HEK293 (cell line): ENCODE data around the gene TMEM150C.

Experiments
- BCL11A ChIP-seq: fragments of 450-650 bp; formaldehyde crosslinking; IDR thresholded peaks from 2 replicates; pipeline ENCODE4 v1.5.1; 2016; ENCODE audit warnings: low read depth, missing biosample characterization, missing genetic modification characterization
- KLF17 ChIP-seq: fragments of 450-650 bp; formaldehyde crosslinking; IDR thresholded peaks from 2 replicates; pipeline ENCODE4 v1.5.1; 2016; ENCODE audit warnings: missing biosample characterization, missing genetic modification characterization
- KLF8 ChIP-seq: fragments of 450-650 bp; formaldehyde crosslinking; IDR thresholded peaks from 2 replicates; pipeline ENCODE4 v1.5.1; 2016; ENCODE audit warnings: missing biosample characterization, missing genetic modification characterization
- MEIS1 ChIP-seq: sonication (generic); formaldehyde crosslinking; IDR thresholded peaks from 2 replicates; pipeline ENCODE4 v1.8.1; 2022; ENCODE audit warnings: missing genetic modification reagents, mild to moderate bottlenecking, borderline replicate concordance
- RBAK ChIP-seq: fragments of 450-650 bp; formaldehyde crosslinking; IDR thresholded peaks from 2 replicates; pipeline ENCODE4 v1.5.1; 2016; ENCODE audit warnings: missing biosample characterization, missing genetic modification characterization
- TCF7L2 ChIP-seq: IDR thresholded peaks from 2 replicates; pipeline ENCODE4 v1.6.1; 2011; ENCODE audit warnings: low read depth, mild to moderate bottlenecking, inconsistent platforms, low read length, moderate library complexity, borderline replicate concordance
- ZBTB26 ChIP-seq: fragments of 450-650 bp; formaldehyde crosslinking; optimal IDR thresholded peaks from 2 replicates; pipeline ENCODE3; 2016; ENCODE audit warnings: missing biosample characterization, mild to moderate bottlenecking, missing genetic modification characterization
- ZEB2 ChIP-seq: fragments of 450-650 bp; formaldehyde crosslinking; IDR thresholded peaks from 2 replicates; pipeline ENCODE4 v1.5.1; 2016; ENCODE audit warnings: missing biosample characterization, missing genetic modification characterization
- ZFP37 ChIP-seq: fragments of 450-650 bp; formaldehyde crosslinking; IDR thresholded peaks from 2 replicates; pipeline ENCODE4 v1.5.1; 2016; ENCODE audit warnings: missing biosample characterization, missing genetic modification characterization
- ZFP41 ChIP-seq: fragments of 450-650 bp; formaldehyde crosslinking; IDR thresholded peaks from 2 replicates; pipeline ENCODE4 v1.5.1; 2016; ENCODE audit warnings: missing biosample characterization, missing genetic modification characterization, borderline replicate concordance
- ZNF10 ChIP-seq: fragments of 450-650 bp; formaldehyde crosslinking; IDR thresholded peaks from 2 replicates; pipeline ENCODE4 v1.5.1; 2017; ENCODE audit warnings: missing biosample characterization, missing genetic modification characterization
- ZNF132 ChIP-seq: fragments of 450-650 bp; formaldehyde crosslinking; IDR thresholded peaks from 2 replicates; pipeline ENCODE4 v1.5.1; 2017; ENCODE audit warnings: missing biosample characterization, missing genetic modification characterization, borderline replicate concordance
- ZNF16 ChIP-seq: fragments of 450-650 bp; formaldehyde crosslinking; IDR thresholded peaks from 2 replicates; pipeline ENCODE4 v1.5.1; 2016; ENCODE audit warnings: low read depth, missing biosample characterization, missing genetic modification characterization
- ZNF184 ChIP-seq: fragments of 450-650 bp; IDR thresholded peaks from 2 replicates; pipeline ENCODE4 v1.5.1; 2018; ENCODE audit warnings: missing biosample characterization, mild to moderate bottlenecking, missing genetic modification characterization
- ZNF19 ChIP-seq: fragments of 450-650 bp; formaldehyde crosslinking; IDR thresholded peaks from 2 replicates; pipeline ENCODE4; 2016; ENCODE audit warnings: missing biosample characterization, missing genetic modification characterization, low read depth
- ZNF280D ChIP-seq: fragments of 450-650 bp; formaldehyde crosslinking; IDR thresholded peaks from 2 replicates; pipeline ENCODE4 v1.5.1; 2016; ENCODE audit warnings: missing biosample characterization, missing genetic modification characterization
- ZNF366 ChIP-seq: fragments of 450-650 bp; formaldehyde crosslinking; conservative IDR thresholded peaks from 2 replicates; pipeline ENCODE4 v1.5.1; 2016; ENCODE audit warnings: missing biosample characterization, missing genetic modification characterization
- ZNF394 ChIP-seq: fragments of 450-650 bp; formaldehyde crosslinking; IDR thresholded peaks from 2 replicates; pipeline ENCODE4 v1.5.1; 2016; ENCODE audit warnings: missing biosample characterization, missing genetic modification characterization, mild to moderate bottlenecking, moderate library complexity, borderline replicate concordance
- ZNF416 ChIP-seq: fragments of 450-650 bp; formaldehyde crosslinking; IDR thresholded peaks from 2 replicates; pipeline ENCODE4 v1.5.1; 2016; ENCODE audit warnings: missing biosample characterization, missing genetic modification characterization
- ZNF501 ChIP-seq: fragments of 450-650 bp; formaldehyde crosslinking; IDR thresholded peaks from 2 replicates; pipeline ENCODE4 v1.5.1; 2016; ENCODE audit warnings: missing biosample characterization, missing genetic modification characterization
- ZNF529 ChIP-seq: fragments of 450-650 bp; formaldehyde crosslinking; IDR thresholded peaks from 2 replicates; pipeline ENCODE4 v1.5.1; 2017; ENCODE audit warnings: missing genetic modification characterization, missing biosample characterization; ENCODE audit not compliant: insufficient replicate concordance
- ZNF549 ChIP-seq: fragments of 450-650 bp; IDR thresholded peaks from 2 replicates; pipeline ENCODE4 v1.5.1; 2018; ENCODE audit warnings: missing biosample characterization, missing genetic modification characterization, mild to moderate bottlenecking, inconsistent platforms, moderate library complexity
- ZNF585B ChIP-seq: fragments of 450-650 bp; formaldehyde crosslinking; IDR thresholded peaks from 2 replicates; pipeline ENCODE4 v1.5.1; 2016; ENCODE audit warnings: missing biosample characterization, missing genetic modification characterization
- ZNF629 ChIP-seq: fragments of 450-650 bp; formaldehyde crosslinking; IDR thresholded peaks from 2 replicates; pipeline ENCODE4 v1.5.1; 2017; ENCODE audit warnings: missing biosample characterization, missing genetic modification characterization
- ZNF645 ChIP-seq: fragments of 450-650 bp; formaldehyde crosslinking; IDR thresholded peaks from 2 replicates; pipeline ENCODE4; 2016; ENCODE audit warnings: missing biosample characterization, missing genetic modification characterization
- ZNF76 ChIP-seq: fragments of 450-650 bp; formaldehyde crosslinking; IDR thresholded peaks from 2 replicates; pipeline ENCODE4; 2016; ENCODE audit warnings: low read depth, missing biosample characterization, missing genetic modification characterization, borderline replicate concordance
- ZNF768 ChIP-seq: fragments of 450-650 bp; formaldehyde crosslinking; IDR thresholded peaks from 2 replicates; pipeline ENCODE4 v1.5.1; 2018; ENCODE audit warnings: missing biosample characterization, mild to moderate bottlenecking, missing genetic modification characterization
- ZNF776 ChIP-seq: fragments of 450-650 bp; formaldehyde crosslinking; IDR thresholded peaks from 2 replicates; pipeline ENCODE4 v1.5.0; 2017; ENCODE audit warnings: missing biosample characterization, missing genetic modification characterization, borderline replicate concordance

Gene TMEM150C

GRCh38 chr4:82500435-82501153 is 61.2 kb downstream of the TMEM150C start (continued):
- TF ChIP-seq ZNF132 (tag by site-specific recombination) (no peak), ZBTB26 (tag by site-specific recombination) (no peak), ZNF184 (tag by site-specific recombination) (no peak), ZNF394 (tag by site-specific recombination) (peak; percentile 34; the same call in 1 of the 2 replicates), ZNF629 (peak; percentile 69), ZNF416 (tag by site-specific recombination) (no peak), ZFP37 (tag by site-specific recombination) (no peak), BCL11A (tag by site-specific recombination) (0 out of 2 replicates have a peak, but pooled peaks have one; percentile 22), ZFP41 (tag by site-specific recombination) (no peak), ZNF366 (tag by site-specific recombination) (no peak), ZNF16 (tag by site-specific recombination) (no peak), ZNF280D (tag by site-specific recombination) (no peak), ZNF76 (tag by site-specific recombination) (no peak; the same call in 1 of the 2 replicates), ZEB2 (tag by site-specific recombination) (peak; percentile 75), MEIS1 (CRISPR knock-in tag) (no peak), ZNF768 (tag by site-specific recombination) (no peak), ZNF776 (tag by site-specific recombination) (no peak), RBAK (no peak), ZNF645 (tag by site-specific recombination) (no peak), KLF17 (tag by site-specific recombination) (no peak), KLF8 (tag by site-specific recombination) (no peak), TCF7L2 (no peak), ZNF10 (tag by site-specific recombination) (no peak), ZNF501 (tag by site-specific recombination) (no peak), ZNF529 (tag by site-specific recombination) (no peak), ZNF19 (tag by site-specific recombination) (no peak), ZNF585B (tag by site-specific recombination) (no peak), ZNF549 (tag by site-specific recombination) (no peak)
